Stimulated activated CD4-positive, alpha-beta T cell treated with anti-CD3 and anti-CD28 coated beads, Interleukin-4, amount 100 ng/mL, for 1 hour (primary cell): ENCODE measurements around the gene DCAF16.
"Not testable (repeated sequence)": the region's sequence is repeated elsewhere in the genome, so short reads cannot be mapped to it uniquely, and the experiment has no call there.

Experiments
- DNase-seq: peaks from one replicate; pipeline ENCODE4 v3.0.0-alpha.2; 2020

The DCAF16 gene

DNA sequence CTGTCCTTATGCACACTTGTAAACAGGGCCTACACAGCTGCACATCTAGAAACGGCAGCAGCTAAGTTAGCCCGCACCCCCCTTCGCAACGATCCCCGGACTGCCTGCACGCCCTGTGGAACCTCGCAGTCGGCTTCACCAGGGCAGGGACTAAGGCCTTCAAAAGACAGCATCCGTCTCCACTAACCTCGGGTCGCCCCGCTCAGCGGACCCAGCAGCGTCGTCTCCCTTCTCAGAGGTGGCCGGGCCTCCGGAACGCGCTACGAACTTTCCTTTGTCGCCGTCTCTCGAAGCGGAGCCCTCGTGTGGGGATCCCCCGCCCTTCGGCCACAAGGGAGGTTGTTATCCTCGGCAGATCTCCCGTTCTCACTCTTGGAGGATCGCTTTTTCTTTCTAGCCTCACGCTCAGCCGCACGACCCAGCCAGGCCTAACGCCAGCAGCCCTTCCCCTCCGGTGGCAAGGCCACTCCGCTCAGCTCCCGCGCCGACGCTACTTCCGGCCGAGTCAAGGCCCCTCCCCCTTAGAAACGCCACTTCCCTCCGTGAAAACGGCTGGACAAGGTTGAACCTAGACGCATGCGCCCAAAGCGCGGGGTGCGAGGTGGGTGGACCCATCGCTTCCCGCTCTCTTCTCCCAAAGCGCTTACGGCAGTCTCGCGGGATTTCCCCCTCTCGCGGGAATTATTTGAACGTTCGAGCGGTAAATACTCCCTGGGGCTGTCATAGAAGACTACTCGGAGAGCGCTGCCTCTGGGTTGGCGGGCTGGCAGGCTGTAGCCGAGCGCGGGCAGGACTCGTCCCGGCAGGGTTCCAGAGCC lies at the start of gene DCAF16, which contains the start of gene NCAPG:
Gene DCAF16 (minus strand): TSS at position 498 of the 818 bp plus-strand sequence. CDS start 6,616 bp downstream, outside the sequence.
Gene NCAPG (plus strand): TSS at position 720 of the 818 bp plus-strand sequence. CDS start 99 bp downstream, outside the sequence.
- peak; percentile 99 for DNase-seq

DNA sequence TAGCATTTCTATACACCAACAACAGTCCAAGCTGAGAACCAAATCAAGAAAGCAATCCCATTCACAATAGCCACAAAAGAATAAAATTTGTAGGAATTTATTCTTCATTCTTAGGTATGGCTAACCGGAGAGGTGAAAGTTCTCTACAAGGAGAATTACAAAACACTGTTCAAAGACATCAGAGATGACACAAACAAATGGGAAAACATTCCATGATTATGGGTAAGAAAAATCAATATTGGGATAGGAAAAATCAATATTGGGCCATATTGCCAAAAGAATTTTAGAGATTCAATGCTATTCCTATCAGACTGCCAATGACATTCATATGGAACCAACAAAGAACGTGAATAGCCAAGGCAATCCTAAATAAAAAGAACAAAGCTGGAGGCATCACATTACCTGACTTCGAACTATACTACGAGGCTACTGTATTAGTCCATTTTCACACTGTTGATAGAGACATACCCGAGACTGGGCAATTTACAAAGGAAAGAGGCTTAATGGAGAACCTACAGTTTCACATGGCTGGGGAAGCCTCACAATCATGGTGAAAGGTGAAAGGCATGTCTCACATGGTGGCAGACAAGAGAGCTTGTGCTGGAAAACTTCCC lies 49.3 kb upstream of the DCAF16 start:
- DNase-seq = no peak

DNA sequence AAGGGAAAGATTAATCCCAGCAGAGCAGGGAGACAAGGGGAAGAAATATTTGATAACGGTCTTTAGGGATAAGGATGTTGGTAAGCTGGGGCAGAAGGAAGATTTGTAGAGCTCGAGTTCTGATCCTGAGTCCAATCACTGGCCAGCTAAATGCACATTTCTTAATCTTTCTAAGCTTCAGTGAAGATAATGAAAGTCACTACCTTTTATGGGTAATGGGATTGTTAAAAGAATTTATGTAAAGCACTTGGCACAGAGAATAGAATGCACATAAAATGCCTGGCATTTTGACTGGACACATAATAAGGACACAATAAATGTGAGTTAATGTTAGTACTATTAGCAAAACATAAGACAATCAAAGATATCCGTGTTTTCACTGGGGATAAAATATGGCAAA lies 43.5 kb upstream of the DCAF16 start:
- no peak for DNase-seq

DNA sequence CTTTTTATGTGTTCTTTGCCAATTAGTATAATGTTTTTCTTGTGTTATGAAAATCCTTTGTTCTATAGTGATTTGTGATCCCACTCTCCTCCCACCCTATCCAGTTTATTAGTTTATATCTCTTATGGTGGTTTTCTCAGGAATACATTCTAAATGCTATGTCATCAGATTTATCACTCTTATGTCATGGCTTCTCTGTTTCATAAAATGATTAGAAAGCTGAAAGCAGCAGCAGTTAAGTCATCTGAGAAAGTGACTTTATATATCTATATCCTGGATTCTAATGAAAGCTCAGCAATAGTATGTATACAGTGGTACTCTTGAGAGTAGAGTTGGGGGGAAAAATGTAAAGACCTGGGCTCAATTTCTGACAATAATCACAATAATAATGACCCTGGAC lies 41.4 kb upstream of the DCAF16 start:
- no peak for DNase-seq

DNA sequence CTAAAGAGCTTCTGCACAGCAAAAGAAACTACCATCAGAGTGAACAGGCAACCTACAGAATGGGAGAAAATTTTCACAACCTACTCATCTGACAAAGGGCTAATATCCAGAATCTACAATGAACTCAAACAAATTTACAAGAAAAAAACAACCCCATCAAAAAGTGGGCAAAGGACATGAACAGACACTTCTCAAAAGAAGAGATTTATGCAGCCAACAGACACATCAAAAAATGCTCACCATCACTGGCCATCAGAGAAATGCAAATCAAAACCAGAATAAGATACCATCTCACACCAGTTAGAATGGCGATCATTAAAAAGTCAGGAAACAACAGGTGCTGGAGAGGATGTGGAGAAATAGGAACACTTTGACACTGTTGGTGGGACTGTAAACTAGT lies 39.7 kb upstream of the DCAF16 start:
- not testable (repeated sequence) for DNase-seq

DNA sequence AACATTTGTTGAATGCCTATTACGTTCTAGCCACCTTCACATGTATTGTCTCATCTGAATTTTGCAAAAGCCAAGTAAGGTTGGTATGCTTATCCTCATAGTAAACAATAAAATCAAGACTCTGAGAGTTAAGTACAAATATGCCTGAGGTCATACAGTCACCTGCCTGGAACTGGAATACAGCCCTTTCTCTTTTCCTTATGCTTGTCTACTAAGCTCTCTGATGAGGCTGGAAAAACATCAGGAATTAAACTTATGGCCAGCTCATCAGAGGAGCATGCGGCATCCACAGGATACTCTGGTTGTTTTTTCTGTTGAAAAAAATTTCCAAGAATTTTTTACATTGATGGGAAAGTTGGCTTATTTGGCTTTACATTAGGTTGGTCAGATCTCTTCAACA lies 35.7 kb upstream of the DCAF16 start:
- DNase-seq = no peak

DNA sequence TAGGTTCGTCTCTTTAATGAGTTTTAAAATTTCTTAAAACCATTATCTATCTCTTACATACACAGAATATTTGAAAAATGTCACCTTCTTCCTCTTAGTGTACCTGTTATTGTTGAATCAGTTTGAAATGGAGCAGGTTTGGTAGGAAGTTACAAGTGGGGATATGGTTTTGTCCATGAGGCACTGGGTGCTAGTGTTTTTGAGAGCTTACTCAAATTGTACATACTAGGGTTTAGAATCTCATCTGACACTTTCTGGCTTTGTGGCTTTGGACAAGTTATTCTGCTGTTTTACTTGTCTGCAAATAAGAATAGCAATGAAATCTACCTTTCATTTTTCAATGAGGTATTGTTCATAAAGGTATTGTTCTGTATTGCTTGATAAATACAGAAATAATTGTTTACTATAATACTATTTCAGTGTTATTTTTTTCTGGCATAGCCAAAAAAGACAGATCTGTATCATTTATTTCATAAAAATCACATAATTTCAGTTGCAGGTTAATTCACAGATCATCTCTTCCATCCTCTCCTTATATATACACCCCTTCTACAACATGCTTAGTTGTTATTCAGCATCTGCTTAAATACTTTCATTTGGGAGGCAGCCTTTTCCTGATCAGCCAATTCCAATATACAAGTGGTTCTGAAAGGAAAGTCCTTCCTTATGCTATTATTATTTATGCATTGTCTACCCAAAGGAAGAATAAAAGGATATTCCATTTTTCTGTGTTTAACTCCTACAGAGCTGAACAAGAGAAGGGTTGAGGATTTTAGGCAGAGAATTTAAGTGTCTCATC lies 13.5 kb upstream of the DCAF16 start:
- DNase-seq = no peak

DNA sequence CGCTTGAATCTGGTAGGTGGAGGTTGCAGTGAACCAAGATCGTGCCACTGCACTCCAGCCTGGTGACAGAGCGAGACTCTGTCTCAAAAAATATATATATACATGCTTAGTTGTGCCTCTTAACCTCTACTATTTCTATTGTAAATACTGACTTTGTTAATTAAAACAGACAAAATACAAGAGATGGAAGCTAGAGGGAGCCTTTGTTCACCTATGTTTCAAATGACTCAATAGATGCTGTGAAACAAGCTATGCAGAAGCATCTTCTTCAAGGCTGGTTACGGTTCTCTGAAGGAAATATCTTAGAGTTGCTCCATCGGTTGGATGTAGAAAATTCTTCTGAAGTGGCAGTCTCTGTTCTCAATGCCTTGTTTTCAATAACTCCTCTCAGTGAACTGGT lies 6.5 kb upstream of the DCAF16 start:
- no peak for DNase-seq

DNA sequence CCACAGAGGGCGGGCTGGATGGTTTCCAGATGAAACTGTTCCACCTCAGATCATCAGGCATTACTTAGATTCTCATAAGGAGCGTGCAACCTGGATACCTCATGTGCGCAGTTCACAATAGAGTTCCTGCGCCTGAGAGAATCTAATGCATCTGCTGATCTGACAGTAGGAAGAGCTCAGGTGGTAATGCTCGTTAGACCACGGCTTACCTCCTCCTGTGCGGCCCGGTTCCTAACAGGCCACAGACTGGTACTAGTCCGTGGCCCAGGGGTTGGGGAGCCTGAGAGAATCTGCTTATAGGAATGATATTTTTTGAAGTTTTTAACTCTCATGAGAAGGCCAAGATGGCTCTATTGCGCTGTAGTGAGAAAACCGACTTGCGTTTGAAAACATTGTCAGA lies 5.6 kb upstream of the DCAF16 start:
- DNase-seq = no peak

DNA sequence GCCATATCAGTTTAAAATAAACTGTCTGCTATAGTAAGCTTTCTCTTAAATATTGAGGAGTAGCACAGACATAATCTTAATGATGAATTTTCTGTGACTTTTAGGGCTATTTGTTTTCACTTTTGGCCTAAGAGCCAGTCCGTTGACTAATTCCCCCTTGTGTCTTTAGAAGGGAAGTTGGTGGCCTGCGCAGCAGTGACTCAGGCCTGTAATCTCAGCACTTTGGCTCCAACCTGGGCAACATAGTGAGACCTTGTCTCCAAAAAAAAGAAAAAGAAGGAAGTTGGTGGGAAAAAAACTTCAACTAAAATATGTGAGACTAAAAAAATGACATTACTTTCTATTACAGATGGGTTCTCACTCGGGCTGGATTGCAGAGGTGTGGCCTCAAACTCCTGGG lies 3.6 kb upstream of the DCAF16 start:
- no peak for DNase-seq

DNA sequence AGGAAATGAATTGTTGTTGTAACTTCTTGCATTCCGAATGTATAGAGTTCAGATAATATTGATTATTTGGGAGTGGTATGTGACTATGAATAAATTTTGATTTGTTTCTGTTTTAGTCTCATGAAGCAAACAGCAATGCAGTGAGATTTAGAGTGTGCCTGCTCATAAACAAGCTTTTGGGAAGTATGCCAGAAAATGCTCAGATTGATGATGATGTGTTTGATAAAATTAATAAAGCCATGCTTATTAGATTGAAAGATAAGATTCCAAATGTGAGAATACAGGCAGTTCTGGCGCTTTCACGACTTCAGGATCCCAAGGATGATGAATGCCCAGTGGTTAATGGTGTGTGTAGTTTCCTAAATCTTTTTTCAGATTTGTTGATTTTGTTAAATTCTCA lies 2.2 kb upstream of the DCAF16 start:
- DNase-seq = no peak

DNA sequence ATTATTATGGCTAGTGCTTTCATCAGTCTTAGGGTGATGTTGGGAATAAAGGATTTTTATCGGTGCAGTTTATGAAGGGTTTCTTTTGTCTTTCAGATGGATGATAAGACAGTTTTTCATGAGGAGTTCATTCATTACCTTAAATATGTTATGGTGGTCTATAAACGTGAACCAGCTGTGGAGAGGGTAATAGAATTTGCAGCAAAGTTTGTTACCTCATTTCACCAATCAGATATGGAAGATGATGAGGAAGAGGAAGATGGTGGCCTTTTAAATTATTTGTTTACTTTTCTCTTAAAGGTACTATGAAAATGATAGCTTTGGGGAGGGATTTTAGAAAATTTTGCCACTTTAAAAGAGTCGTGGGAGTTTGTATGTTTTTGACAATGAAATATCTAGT lies 1.6 kb upstream of the DCAF16 start:
- no peak for DNase-seq

DNA sequence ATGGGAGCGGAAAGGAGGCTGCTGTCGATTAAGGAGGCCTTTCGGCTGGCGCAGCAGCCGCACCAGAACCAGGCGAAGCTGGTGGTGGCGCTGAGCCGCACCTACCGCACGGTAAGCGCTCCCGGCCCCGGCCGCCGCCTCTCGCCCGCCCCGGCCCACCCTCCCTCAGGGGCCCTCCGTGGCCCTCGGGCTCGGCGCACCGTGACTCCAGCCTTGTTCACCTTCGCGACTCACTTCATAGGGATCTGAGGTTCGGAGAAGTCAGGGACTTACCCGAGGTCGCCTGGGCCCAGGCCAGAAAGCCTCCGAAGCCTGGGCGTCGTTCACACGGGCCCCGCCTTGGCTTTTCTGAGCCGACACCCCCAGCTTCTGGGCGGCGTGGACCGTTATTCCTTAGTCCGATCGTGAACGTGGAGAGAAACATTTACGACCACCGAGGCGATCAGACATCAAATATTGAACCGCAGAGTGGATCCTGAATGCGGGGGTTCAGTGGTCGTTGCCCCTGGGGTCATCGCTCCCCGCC lies 584 bp upstream of the DCAF16 start:
- no peak for DNase-seq

DNA sequence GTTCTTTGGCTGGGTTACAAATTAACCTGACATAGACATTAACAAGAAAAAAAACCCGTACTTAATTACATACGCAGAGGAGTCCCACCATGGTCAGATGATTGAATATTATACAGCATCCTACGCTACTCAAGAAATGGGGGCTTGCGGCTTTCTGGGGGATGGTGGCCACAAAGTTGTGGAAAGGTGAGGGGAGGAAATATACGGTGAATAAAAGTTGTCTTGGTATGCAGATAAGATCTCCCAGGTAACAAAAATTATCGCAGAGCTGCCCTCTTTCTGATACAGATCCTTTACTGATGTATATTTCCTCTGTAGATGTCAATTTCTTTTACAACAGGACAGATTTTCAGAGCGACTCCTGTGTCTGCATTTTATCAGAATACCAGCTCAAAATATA lies 890 bp downstream of the DCAF16 start:
- no peak for DNase-seq

DNA sequence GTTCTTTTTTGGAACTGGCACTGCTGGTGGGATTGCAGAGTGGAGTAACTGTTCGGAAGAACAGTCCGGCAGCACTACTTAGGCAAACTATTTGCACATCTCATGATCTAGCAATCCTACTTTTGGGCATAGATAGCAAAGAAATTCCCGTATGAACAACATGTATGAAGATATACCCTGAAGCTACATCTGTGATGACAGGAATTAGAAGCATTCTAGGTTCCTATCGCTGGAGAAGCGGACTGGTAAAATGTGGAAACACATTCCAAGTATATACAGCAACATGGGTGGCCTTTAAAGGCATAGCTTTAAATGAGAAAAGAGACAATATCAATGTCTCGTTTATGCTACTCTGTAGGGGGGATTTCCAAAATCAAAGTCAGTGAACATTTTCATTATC lies 3.1 kb downstream of the DCAF16 start:
- no peak for DNase-seq

DNA sequence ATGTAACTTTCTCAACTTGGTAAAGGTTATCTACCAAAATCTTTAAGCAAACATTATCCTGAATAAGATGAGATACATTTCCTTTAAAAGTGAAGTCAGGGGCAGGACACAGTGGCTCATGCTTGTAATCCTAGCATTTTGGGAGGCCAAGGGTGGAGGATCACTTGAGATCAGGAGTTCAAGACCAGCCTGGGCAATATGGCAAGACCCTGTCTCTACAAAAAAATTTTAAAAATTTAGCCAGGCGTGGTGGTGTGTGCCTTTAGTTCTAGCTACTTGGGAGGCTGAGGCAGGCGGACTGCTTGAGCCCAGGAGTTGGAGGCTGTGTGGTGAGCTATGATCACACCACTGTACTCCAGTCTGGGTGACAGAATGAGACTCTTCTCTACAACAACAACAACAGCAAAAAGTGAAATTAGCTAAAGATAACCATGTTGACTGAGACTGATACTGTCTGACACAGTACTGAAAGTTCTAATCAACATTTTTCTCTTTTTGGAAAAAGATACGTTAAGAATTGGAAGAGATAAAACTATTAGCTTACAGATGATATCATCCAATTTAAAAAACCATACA lies 4.9 kb downstream of the DCAF16 start:
- no peak for DNase-seq

DNA sequence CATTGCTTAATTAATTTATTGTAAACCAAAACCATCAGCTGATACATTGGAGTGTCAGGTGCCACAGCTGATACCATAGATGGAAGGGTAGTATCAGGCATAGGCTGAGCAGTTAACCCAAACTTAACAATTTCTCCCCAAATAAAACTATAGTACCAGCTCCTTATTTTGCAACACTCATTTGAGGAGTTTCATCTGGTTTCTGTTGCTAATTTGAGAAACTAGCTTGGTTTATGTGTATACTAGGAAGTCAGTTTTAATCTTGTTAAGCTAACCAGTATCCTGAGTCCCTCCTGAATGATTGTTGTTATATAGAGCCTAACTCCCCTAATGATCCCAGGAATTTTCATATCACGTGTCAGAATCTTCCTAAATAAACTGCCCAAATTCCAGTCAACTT lies 12.7 kb downstream of the DCAF16 start:
- no peak for DNase-seq

DNA sequence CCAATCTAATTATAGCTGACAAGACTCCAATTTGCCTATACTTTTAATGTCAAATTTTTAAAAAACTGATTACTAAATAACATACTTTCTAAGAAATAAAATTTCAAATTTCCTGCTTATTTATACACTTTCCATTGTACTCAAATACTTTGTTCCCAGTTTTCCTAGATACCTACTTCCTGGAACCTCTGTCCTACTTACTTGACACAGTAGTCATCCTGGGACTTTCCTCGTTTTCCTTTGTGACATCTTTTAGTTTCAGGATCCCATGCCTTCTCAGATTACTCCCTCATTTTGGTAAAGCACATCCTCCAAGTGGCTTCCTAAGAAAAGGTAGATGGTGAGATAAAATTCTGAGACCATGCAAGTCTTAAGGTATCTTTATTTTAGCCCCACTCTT lies 15.8 kb downstream of the DCAF16 start:
- DNase-seq = no peak

DNA sequence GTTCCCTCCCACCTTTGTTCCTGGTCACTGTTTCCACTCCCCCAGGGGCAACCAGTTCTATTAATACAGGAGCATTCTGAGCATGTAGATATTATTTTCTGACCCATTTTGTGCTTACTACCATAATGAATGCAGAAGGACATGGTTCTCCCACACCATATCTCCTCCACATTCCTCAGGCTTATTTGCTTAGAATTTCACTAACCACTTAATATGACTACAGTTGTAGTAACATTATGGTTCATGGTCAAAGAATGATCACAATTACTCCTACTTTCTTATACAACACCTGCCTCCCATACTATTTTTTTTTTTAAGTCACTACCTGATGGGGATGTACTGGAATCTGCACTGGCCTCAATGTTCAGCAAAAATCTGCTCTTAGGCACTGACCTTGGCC lies 21.6 kb downstream of the DCAF16 start:
- DNase-seq = no peak

DNA sequence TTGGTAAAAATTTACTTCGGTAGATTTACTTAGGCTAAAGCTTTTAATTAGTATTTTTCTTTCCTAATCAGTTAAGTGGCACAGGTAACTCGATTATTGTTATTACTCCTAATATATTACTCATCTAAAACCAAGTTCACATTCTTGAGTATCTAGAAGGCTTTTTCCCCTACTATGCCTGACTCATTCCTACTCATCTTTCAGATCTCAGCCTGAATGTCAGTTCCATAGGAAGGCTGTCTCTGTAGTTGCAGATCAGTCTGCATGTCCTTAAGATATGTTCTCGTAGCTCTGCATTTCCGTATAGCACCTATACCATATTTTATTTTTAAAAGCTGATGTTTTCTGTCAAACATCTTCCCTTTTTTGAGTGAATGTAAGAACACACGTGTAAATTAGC lies 23.2 kb downstream of the DCAF16 start:
- no peak for DNase-seq

DNA sequence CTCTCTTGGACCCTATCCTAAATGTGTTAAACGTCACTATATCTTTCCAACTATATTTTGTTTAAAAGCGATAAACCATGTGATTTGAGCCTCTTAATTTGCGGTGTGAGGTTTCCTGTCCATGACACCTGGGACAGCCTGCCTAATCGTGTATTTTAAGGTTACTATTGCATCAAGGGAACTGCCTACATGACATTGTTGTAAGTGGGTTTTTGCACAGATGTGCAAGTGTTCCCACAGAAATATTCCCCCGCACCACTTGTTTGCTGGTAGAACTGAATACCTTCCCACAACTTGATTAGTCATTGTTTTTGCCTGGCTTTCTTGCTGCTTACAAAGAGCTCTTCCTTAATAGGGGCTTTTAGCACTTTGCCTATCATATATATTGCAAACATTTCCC lies 24.0 kb downstream of the DCAF16 start:
- no peak for DNase-seq

DNA sequence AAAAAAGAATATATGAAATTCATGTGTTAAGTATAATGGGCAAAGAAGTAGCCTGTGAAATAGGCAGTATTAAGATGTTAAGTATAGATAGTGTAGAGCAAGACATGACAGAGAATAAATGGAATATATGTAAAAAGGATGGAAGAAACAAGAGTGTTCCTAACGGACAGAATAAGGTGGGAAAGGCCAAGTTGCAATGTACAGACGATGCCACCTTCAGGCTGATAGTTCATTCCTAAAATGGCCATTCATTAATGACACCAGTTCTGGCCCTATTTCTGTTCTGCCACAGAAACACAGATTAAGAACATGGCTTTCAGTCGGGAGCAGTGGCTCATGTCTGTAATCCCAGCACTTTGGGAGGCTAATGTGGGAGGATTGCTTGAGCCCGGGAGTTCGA lies 24.7 kb downstream of the DCAF16 start:
- DNase-seq = no peak
